Measurements from ENCODE around the gene TDRD9. TPM values are rescaled to one million over a fixed set of nuclear protein-coding genes. Genes with fewer than 3 reads are reported as not detected.

Gene TDRD9
- polyA plus RNA-seq, 3 donors, result 1.5 to 6.1 (median 3.4) TPM

GRCh38 chr14:104023325-104024055 lies 95.2 kb downstream of the TDRD9 start:
- no peak for DNase-seq

- DNase-seq, result no peak
Observed at GRCh38 chr14:104025534-104025933, 97.3 kb downstream of the TDRD9 start.

GRCh38 chr14:104026024-104026423 lies 97.8 kb downstream of the TDRD9 start:
- no peak for DNase-seq

GRCh38 chr14:104030958-104031357 lies 102.7 kb downstream of the TDRD9 start:
- DNase-seq, result no peak

GRCh38 chr14:104031384-104031783 lies 103.1 kb downstream of the TDRD9 start:
- no peak for DNase-seq

- DNase-seq, result no peak
Observed at GRCh38 chr14:104034976-104035699, 106.9 kb downstream of the TDRD9 start.

GRCh38 chr14:104036212-104036611 lies 108.0 kb downstream of the TDRD9 start:
- DNase-seq, result no peak

GRCh38 chr14:104037074-104037473 lies 108.8 kb downstream of the TDRD9 start:
- no peak for DNase-seq

GRCh38 chr14:104037903-104038302 lies 109.6 kb downstream of the TDRD9 start:
- no peak for DNase-seq

- no peak for DNase-seq
Observed at GRCh38 chr14:104039214-104039613, 111.0 kb downstream of the TDRD9 start.

GRCh38 chr14:104040539-104040938 lies 112.3 kb downstream of the TDRD9 start:
- no peak for DNase-seq

- DNase-seq, result no peak
Observed at GRCh38 chr14:104041430-104042104, 113.3 kb downstream of the TDRD9 start.

GRCh38 chr14:104044016-104044415 lies 115.8 kb downstream of the TDRD9 start:
- DNase-seq, result no peak

GRCh38 chr14:104047761-104048160 lies 119.5 kb downstream of the TDRD9 start:
- DNase-seq, result no peak

- peak; percentile 12 for DNase-seq
Observed at GRCh38 chr14:104048758-104049507, 120.7 kb downstream of the TDRD9 start.

GRCh38 chr14:104049576-104050240 lies 121.5 kb downstream of the TDRD9 start:
- no peak for DNase-seq

- no peak for DNase-seq
Observed at GRCh38 chr14:104051092-104051813, 123.0 kb downstream of the TDRD9 start.

GRCh38 chr14:104054222-104054905 lies 126.1 kb downstream of the TDRD9 start:
- no peak for DNase-seq

- DNase-seq, result no peak
Observed at GRCh38 chr14:104062281-104062680, 134.0 kb downstream of the TDRD9 start.

- DNase-seq, result no peak
Observed at GRCh38 chr14:104064003-104064402, 135.7 kb downstream of the TDRD9 start.

Measured in renal pelvis (tissue), 4 donors.